Measurements from ENCODE around the gene DENND4C.
"Not testable (repeated sequence)": the region's sequence is repeated elsewhere in the genome, so short reads cannot be mapped to it uniquely, and the experiment has no call there.

Gene DENND4C

DNA sequence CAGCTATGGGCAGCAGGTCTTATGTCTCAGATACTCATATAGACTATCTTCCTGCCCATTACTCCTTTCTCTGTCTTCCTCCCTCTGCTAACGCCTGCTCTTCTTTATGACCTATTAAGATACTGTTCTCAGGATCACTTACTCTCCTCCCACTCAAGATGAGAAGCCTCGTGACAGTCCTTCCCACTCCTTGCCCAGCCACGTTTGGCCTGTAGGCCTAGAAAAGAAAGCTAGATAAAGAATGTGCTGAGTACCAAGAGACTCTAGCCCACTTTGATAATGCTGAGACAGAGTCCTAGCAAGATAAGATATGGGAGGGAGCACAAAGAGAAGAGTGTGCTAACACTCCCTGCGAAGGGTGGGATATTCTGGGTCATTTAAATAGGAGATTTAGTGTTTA is 6.8 kb upstream of the DENND4C start:
- no peak for DNase-seq (ENCODE audit: low read depth in 2 of 3, low spot score in 1 of 3)

DNA sequence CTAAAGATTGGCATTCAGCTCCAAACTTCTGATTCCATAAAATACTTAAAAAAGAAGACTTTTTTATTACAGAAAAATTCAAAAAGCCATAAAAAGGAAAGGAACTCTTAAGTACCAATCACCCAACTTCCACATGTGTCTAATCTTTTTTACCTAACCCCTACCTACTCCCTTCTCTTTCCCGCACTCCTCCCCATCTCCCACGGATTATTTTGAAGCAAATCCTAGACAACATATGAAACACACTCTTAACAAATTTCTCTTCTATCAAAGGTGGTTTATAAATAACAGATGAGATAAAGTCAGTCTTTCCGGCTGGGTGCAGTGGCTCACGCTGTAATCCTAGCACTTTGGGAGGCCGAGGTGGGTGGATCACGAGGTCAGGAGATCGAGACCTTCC is 5.9 kb upstream of the DENND4C start:
- no peak for DNase-seq (ENCODE audit: low read depth in 2 of 3, low spot score in 1 of 3)

DNA sequence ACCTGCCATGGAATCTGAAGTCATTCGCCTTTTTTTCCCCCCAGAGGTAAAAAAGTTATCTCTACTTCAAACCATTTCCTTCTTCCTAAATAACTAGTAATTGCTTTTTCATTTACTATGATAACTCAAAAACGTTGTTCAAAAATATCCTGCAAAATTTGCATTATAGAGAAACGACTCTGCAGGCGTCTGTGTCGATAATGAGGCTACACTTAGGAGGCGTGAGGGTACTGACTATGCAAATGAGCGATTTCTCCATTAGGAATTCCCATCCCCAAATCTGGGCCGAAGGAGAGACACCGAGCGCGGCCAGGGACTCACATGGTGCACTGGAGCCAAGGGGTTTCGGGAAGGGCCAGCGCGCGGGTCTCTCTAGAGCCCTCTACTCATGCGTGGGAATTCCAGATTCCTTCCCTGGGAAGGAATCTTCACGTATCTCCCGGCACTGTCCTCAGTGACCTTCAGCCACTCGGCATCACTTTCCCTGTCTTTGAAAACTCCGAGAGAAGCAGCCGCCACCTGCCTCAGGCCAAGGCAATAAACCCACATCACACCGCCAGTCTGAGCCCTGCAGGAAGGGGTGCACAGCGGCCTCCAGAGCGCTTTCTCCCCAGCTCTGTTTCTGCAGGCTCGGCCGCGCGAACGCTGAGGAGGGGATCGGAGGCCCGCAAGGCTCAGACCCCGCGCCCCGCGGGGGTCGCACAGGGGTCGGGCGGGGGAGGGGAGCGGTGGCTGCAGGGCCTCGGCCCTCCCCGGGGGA is 718 bp upstream of the DENND4C start:
- peak in 1 of 3 donors; percentile 33 for DNase-seq (ENCODE audit: low read depth in 2 of 3, low spot score in 1 of 3)

DNA sequence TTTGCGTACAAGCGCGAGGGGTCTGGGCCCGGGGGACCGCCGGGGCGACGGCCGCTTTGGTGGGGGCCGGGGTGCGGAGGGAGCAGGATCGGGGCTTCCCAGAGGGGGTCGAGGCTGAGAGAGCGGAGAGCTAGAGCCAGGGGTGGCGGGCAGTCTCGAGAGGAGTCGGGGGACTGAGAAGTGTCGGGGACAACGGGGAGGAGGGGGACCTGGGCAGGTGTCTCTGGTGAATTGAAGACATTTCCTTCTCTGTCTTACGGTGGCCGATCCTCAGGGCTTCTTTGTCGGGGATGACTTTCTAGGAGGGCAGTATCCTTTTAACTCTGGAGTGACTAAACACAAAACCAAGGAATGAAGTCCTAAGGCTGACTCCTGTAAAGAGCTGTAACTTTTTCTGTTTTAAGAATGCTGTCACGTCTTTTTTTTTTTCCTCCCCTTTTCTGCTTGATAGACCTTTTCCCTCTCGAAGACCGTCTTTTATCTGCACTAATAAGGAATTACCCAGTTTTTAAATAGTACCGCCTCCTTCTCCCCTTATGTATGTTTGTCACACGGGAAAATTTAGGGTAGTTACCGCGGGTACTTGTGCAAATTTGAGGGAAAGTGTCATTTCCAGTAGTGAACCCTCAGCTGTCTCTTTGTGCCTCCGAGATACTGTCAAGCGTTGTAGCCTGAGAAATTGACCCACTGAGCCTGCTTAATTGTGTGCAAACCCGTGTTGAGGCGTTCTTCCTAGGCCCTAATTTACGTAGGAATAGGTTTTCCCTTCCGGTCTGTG is 822 bp downstream of the DENND4C start:
- DNase-seq (ENCODE audit: low read depth in 2 of 3, low spot score in 1 of 3) = peak in 2 of 3 donors; percentile 1 to 3

DNA sequence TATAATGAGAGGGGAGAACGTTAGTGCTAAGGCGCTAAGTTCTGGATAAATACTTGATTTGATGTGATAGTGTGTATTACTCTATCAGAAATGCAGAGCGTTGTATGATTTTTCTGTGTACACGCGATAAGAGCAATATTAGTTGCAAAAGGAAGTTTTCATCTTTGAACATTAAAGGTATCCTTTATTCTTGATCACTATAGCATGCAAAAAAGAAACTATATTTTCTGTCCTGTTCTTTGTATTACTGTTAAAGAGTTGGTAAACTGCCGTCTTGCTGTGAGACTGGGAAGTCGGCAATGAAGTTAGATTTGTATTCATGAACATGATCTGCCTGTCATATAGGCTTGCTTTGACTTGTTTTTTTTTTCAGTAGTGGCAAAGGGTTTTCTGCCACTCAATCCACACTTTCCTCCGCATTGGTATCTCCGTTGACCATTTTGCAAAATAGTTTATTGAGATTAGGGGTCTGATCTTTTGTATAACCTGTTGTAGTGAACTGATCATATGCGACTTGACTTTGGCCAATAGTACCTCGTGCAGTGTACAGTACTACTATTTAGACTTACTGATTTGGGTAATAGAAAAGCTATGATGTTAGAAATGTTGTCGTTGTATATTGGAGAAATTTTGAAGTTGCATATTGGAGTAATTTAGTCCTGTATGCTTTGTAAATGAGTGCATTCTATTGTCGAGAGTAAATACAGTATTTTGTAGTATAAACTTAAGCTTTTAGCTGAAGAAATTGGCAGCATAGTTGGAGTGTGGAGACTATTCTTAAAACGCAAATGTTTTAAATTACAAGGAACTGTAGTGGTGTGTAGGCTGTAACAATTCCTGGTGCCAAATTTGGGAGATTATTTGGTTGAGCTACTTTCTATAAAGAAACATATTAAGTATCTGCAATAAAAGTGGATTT is 1.7 kb downstream of the DENND4C start:
- DNase-seq (ENCODE audit: low read depth in 2 of 3, low spot score in 1 of 3) = no peak

DNA sequence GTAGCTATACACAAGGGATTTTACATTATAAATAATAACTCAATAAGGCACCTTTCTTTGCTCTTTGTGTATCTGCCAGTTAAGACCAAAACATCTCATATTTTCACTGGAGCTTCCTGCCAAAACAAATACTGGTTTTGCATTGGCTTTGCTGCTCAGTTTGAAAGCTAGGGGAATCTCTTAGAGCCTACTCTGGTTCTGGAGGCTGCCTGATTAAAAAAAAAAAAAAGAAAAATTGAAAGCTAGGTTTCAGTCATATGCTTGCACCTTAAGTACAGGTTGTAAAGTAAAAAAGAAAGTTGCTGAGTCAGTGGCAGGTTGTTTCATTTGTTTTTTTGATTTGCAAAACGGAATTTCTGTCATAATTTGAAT is 2.3 kb downstream of the DENND4C start:
- no peak for DNase-seq (ENCODE audit: low read depth in 2 of 3, low spot score in 1 of 3)

DNA sequence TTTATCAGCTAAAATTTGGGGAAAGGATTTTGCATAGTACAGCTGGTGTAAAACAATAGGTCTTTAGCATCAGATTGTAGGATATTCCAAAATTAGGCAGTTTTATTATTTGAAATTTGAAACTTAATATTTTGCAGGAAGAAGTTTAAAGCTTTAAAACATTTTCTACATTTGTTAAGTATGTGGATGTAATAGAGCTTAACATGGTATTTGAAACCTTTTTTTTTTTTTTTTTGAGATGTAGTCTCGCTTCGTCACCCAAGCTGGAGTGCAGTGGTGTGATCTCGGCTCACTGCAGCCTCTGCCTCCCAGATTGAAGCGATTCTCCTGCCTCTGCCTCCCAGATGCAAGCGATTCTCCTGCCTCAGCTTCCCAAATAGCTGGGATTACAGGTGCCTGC is 2.9 kb downstream of the DENND4C start:
- DNase-seq (ENCODE audit: low read depth in 2 of 3, low spot score in 1 of 3) = no peak

DNA sequence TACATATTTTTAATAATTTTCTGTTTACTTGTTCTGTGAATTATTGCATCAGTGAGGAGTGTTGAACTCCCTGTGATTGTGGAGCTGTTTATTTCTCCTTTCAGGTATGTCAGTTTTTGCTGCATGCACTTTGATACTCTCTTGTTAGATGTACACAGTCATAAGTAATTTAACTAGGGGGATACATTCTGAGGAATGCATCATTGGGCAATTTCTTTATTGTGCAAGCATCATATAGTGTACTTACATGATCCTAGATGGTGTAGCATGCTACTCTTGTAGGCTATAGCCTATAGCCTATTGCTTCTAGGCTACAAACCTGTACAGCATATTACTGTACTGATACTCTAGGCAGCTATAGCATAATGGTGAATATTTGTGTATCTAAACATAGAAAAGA is 9.5 kb downstream of the DENND4C start:
- no peak for DNase-seq (ENCODE audit: low read depth in 2 of 3, low spot score in 1 of 3)

DNA sequence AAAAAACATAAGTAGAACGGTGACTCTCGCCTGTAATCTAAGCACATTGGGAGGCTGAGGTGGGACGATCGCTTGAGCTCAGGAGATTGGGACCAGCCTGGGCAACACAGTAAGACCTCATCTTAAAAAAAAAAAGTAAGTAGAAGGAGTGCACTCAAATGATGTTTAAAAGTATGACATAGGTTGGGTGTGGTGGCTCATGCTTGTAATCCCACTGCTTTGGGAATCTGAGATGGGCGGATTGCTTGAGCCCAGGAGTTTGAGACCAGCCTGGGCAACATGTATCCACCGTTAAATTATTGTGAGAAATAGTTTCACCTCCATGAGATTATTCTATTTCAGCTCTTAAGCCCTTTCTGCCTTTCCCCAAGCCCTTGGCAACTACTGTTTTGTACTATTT is 11.2 kb downstream of the DENND4C start:
- DNase-seq (ENCODE audit: low read depth in 2 of 3, low spot score in 1 of 3) = no peak

DNA sequence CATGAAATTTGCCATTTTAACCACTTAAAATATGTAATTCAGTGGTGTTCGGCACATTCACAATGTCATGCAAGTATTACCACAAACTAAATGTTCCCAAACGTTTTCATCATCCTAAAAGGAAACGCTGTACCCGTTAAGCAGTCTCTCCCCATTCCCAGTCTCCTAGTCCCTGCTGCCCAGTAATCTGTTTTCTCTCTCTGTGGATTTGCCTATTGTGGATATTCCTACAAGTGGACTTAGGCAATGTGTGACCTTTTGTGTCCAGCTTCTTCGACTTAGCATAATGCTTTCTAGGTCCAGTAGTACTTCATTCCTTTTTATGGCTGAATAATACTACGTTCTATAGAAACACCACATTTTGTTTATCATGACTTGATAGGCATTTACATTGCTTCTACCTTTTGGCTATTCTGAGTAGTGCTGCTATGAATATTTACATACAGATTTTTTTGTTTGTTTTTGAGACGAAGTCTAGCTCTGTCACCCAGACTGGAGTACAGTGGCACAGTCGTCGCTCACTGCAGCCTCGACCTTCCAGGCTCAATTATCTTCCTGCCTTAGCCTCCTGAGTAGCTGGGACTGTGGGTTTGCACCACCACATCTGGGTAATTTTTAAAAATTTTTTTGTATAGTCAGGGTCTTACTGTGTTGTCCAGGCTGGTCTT is 13.0 kb downstream of the DENND4C start:
- no peak for DNase-seq (ENCODE audit: low read depth in 2 of 3, low spot score in 1 of 3)

DNA sequence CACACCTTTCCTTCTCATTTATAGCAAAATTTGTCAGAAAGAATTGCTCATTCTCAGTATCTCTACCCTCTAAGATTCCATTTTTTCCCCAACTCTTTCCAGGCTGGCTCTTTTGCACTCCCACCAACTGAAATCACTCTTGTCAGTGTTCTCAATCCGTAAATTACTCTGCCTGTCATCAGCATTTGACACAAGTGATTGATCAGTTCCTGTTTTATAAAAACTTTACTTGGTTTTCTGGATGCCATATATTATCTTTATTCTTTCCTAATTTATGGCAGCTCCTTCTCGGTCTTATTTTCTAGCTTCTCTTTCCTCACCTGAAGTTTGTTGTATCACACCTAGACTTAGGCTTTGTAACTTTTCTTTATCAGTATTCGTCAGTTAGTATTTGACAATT is 16.4 kb downstream of the DENND4C start:
- no peak for DNase-seq (ENCODE audit: low read depth in 2 of 3, low spot score in 1 of 3)

DNA sequence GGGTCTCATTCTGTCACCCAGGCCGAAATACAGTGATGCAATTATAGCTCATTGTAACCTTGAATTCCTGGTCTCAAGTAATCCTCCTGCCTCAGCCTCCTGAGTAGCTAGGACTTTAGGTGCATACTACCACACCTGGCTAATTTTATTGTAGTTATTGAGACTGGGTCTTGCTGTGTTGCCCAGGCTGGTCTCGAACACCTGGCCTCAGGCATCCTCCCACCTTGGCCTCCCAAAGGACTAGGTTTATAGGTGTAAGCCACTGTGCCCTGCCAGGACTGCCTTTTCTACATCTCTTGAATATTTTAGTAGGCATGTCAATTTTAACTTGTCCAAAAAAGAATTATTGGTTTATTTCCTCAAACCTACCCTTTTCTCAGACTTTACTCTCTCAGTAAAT is 16.9 kb downstream of the DENND4C start:
- no peak for DNase-seq (ENCODE audit: low read depth in 2 of 3, low spot score in 1 of 3)

DNA sequence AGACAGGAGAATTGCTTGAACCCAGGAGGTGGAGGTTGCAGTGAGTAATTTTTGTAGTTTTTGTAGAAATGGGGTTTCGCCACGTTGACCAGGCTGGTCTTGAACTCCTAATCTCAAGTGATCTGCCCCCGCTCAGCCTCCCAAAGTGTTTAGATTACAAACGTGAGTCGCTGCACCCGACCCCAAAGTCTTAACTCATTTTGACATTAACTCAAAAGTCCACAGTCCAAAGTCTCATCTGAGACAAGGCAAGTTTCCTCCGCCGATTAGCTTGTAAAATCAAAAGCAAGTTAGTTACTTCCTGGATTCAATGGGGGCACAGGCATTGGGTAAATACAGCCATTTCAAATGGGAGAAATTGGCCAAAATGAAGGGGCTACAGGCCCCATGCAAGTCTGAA is 19.9 kb downstream of the DENND4C start:
- not testable (repeated sequence) for DNase-seq (ENCODE audit: low read depth in 2 of 3, low spot score in 1 of 3)

DNA sequence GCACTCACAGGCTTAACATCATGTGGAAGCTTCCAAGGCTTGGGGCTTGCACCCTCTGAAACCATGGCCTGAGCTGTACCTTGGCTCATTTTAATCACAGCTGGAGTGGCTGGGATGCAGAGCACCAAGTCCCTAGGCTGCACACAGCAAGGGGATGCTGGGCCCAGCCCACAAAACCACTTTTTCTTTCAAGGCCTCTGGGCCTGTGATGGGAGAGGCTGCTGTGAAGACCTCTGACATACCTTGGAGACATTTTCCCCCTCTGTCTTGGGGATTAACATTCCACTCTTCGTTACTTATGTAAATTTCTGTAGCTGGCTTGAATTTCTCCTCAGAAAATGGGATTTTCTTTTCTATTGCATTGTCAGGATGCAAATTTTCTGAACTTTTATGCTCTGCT is 20.7 kb downstream of the DENND4C start:
- not testable (repeated sequence) for DNase-seq (ENCODE audit: low read depth in 2 of 3, low spot score in 1 of 3)

DNA sequence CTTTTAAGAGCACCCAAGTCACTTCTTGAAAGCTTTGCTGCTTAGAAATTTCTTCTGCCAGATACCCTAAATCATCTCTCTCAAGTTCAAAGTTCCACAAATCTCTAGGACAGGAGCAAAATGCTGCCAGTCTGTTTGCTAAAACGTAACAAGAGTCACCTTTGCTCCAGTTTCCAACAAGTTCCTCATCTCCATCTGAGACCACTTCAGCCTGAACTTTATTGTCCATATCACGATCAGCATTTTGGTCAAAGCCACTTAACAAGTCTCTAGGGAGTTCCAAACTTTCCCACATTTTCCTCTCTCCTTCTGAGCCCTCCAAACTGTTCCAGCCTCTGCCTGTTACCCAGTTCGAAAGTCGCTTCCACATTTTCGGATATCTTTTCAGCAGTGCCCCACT is 21.1 kb downstream of the DENND4C start:
- not testable (repeated sequence) for DNase-seq (ENCODE audit: low read depth in 2 of 3, low spot score in 1 of 3)

DNA sequence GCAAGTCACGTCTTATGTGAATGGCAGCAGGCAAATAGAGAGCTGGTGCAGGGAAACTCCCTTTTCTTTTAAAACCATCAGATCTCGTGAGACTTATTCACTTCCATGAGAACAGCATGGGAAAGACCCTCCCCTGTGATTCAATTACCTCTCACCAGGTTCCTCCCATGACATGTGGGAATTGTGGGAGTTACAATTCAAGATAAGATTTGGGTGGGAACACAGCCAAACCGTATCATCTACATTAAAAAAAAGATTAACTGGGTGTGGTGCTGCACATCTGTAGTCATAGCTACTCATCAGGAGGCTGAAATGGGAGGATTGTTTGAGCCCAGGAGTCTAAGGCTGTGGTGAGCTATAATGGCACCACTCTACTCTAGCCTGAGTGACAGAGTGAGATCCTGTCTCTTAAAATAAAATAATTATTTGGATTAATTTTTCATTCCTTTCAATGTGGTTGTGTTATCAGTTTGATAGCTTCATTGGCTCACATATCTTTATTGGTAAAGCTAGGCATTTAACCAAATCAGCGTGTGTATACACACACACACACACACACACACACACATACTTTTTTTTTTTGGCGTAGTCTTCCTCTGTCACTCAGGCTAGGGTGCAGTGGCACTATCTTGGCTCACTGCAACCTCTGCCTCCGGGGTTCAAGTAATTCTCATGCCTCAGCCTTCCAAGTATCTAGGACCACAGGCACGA is 21.8 kb downstream of the DENND4C start:
- DNase-seq (ENCODE audit: low read depth in 2 of 3, low spot score in 1 of 3) = no peak

DNA sequence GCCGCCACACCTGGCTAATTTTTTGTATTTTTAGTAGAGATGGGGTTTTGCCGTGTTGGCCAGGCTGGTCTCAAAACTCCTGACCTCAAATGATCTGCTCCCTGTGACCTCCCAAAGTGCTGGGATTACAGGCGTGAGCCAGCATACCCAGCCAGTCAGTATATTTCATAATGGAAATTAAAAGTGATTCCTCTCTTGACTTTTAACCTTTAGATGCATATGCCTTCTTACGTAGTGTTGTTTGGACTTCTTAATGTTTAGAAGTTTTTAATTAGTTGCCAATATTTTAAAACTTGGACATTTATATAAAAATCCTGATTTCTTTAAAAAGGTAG is 22.4 kb downstream of the DENND4C start:
- no peak for DNase-seq (ENCODE audit: low read depth in 2 of 3, low spot score in 1 of 3)

DNA sequence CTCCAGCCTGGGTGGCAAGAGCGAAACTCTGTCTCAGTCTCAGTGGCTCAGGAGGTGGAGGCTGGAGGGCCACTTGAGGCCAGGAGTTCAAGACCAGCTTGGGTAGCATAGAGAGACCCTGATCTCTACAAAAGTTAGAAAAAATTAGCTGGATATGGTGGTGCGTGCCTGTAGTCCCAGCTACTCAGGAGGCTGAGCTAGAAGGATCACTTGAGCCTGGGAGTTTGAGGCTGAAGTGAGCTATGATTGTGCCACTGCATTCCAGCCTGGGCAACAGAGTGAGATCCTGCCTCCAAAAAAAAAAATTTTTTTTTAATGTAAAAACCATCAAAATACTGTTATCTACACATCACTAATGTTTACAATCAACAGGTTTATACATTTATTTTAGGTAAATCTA is 24.6 kb downstream of the DENND4C start:
- no peak for DNase-seq (ENCODE audit: low read depth in 2 of 3, low spot score in 1 of 3)

DNA sequence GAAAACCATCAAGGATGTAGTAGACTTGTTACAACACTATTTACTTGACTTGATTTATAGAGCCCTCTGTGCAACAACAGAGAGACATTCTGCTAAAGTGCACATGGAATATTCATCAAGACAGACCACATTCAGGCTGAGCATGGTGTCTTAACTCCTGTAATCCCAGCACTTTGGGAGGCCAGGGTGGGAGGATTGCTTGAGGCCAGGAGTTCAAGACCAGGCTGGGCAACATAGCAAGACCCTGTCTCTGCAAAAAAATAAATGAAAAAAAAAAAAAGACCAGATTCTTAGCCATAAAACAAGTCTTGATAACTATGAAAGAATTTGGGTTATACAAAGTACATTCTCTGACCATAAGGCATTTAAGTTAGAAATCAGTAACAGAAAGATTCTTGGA is 25.3 kb downstream of the DENND4C start:
- DNase-seq (ENCODE audit: low read depth in 2 of 3, low spot score in 1 of 3) = no peak

DNA sequence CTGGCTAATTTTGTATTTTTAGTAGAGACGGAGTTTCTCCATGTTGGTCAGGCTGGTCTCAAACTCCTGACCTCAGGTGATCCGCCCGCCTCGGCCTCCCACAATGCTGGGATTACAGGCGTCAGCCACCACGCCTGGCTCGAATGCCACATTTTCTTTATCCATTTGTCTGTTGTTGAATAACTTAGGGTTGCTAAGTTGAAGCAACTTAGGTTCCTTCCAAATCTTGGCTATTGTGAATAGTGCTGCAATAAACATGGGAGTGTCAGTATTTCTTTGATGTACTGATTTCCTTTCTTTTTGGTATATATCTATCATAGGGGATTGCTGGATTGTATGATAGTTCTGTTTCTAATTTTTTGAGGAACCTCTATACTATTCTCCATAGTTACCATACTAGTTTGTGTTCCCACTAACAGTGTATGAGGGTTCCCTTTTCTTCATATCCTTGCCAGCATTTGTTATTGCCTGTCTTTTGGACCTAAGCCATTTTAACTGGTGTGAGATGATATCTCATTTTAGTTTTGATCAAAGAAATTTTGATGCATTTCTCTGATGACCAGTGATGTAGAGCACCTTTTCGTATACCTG is 29.3 kb downstream of the DENND4C start:
- not testable (repeated sequence) for DNase-seq (ENCODE audit: low read depth in 2 of 3, low spot score in 1 of 3)

Data from stimulated activated CD4-positive, alpha-beta T cell treated with anti-CD3 and anti-CD28 coated beads, Interleukin-12 subunit alpha, Interleukin-12 subunit beta, amount 100 ng/mL, for 48 hours (primary cell).